Measurements from ENCODE around the gene RPE65. TPM values are rescaled to one million over a fixed set of nuclear protein-coding genes. Genes with fewer than 3 reads are reported as not detected.

Gene RPE65
- total RNA-seq, 1 donor from 2014 or later: not detected

DNA sequence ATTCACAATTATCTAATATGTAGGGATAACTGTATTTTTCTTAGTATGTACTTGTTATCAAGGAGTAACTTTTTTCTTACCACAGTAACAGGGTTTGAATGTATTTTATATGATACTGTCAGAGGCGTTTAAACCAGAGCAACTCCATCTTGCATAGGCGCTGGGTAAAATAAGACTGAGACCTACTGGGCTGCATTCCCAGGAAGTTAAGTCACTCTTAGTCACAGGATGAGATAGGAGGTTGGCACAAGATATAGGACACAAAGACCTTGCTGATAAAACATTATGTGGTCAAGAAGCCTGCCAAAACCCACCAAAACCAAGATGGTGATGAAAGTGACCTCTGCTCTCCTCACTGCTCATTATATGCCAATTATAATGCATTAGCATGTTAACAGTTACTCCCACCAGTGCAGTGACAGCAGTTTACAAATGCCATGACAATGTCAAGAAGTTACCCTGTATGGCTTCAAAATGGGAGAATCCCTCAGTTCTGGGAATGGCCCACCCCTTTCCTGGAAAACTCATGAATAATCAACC lies 64.8 kb downstream of the RPE65 start:
- no peak for DNase-seq (ENCODE audit: low spot score, unreplicated experiment)
- Mint-ChIP-seq H3K9me3 (ENCODE audit: low read depth) (peaks cover 9% of the 10 kb centered on the region), H3K36me3 (ENCODE audit: insufficient read depth) (no peaks in the 10 kb centered on the region), H3K4me3 (ENCODE audit: low read depth) (no peak overlapping the region), H3K4me1 (ENCODE audit: low read depth) (no peaks in the 10 kb centered on the region), H3K27me3 (no peaks in the 10 kb centered on the region), H3K27ac (no peak overlapping the region)
- TF ChIP-seq, protein P1, sequence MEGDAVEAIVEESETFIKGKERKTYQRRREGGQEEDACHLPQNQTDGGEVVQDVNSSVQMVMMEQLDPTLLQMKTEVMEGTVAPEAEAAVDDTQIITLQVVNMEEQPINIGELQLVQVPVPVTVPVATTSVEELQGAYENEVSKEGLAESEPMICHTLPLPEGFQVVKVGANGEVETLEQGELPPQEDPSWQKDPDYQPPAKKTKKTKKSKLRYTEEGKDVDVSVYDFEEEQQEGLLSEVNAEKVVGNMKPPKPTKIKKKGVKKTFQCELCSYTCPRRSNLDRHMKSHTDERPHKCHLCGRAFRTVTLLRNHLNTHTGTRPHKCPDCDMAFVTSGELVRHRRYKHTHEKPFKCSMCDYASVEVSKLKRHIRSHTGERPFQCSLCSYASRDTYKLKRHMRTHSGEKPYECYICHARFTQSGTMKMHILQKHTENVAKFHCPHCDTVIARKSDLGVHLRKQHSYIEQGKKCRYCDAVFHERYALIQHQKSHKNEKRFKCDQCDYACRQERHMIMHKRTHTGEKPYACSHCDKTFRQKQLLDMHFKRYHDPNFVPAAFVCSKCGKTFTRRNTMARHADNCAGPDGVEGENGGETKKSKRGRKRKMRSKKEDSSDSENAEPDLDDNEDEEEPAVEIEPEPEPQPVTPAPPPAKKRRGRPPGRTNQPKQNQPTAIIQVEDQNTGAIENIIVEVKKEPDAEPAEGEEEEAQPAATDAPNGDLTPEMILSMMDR (IDR thresholded peaks at IDR 0.05; ENCODE audit: unreplicated experiment): no peak

DNA sequence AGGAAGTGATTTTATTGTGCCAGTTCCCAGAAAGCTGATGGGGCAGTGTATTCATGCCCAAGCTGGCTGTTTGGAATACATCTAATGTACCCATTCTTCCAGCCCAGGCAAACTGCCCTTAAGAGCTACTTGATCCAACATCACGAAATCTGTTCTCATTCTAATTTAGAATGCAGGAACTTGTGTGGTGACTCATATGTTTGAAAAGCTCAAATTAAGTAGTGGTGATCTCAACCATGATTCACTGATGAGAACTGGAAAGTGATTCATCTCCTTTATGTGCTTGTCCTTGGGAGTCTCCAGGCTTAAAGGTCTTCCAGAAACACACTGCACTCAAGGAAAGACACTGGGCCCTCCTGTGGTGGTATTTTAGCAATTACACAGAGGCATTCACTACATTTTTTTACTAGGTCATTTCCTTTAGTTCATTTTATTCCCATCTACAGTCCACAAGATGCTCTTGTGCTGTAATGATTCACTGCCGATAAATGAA lies 65.4 kb downstream of the RPE65 start:
- no peaks in the 10 kb centered on the region for H3K27me3 Mint-ChIP-seq
- H3K36me3 Mint-ChIP-seq (ENCODE audit: insufficient read depth): no peaks in the 10 kb centered on the region
- H3K27ac Mint-ChIP-seq: no peak overlapping the region
- H3K9me3 Mint-ChIP-seq (ENCODE audit: low read depth): peaks cover 9% of the 10 kb centered on the region
- no peak overlapping the region for H3K4me3 Mint-ChIP-seq (ENCODE audit: low read depth)
- TF ChIP-seq, protein P1 (IDR thresholded peaks at IDR 0.05; ENCODE audit: unreplicated experiment): no peak
- no peak for DNase-seq (ENCODE audit: low spot score, unreplicated experiment)
- no peaks in the 10 kb centered on the region for H3K4me1 Mint-ChIP-seq (ENCODE audit: low read depth)

DNA sequence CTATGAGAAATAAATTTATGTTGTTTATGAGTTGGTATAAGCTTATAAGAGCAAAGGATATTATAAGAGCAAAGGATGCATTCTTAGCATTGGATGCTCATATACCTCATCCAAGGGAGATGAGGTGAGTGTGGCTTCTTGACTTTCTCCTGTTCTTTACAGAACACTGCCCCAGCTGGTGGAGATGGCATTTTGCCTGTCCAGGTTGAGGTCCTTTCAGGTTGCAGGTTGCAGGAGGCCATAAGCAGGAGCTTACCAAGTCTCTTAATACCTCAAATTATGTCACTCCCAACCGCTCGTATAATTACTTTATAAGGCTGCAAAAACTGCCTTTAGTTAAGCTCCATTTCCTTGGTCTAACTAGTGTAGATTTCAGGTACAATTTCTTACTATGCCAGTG lies 66.7 kb downstream of the RPE65 start:
- TF ChIP-seq, protein P1 (IDR thresholded peaks at IDR 0.05; ENCODE audit: unreplicated experiment): no peak
- H3K27me3 Mint-ChIP-seq: no peaks in the 10 kb centered on the region
- no peak overlapping the region for H3K4me3 Mint-ChIP-seq (ENCODE audit: low read depth)
- H3K4me1 Mint-ChIP-seq (ENCODE audit: low read depth): no peaks in the 10 kb centered on the region
- H3K36me3 Mint-ChIP-seq (ENCODE audit: insufficient read depth): no peaks in the 10 kb centered on the region
- H3K9me3 Mint-ChIP-seq (ENCODE audit: low read depth): peaks cover 5% of the 10 kb centered on the region
- no peak overlapping the region for H3K27ac Mint-ChIP-seq
- no peak for DNase-seq (ENCODE audit: low spot score, unreplicated experiment)

DNA sequence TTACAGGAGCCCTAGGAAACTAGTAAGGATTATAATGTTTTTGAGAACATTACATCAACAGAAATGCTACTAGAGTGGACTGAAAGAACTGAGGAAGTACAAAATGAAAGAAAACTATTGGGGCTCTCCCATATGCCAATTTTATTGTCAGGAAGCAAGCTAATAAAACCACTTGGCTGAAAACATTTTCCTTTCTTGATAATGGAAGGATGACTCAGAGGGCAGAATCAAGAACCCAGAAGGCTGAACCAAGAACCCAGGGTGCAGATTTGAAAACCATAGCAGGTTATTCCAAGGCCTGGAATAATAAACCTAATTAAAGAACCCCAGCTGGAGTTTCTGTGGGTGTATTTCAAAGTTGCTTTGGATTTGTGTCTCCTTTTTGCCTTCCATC lies 70.7 kb downstream of the RPE65 start:
- no peaks in the 10 kb centered on the region for H3K27me3 Mint-ChIP-seq
- H3K4me3 Mint-ChIP-seq (ENCODE audit: low read depth): no peak overlapping the region
- H3K9me3 Mint-ChIP-seq (ENCODE audit: low read depth): no peaks in the 10 kb centered on the region
- H3K27ac Mint-ChIP-seq: no peak overlapping the region
- DNase-seq (ENCODE audit: low spot score, unreplicated experiment): no peak
- H3K4me1 Mint-ChIP-seq (ENCODE audit: low read depth): peaks cover 2% of the 10 kb centered on the region
- TF ChIP-seq, protein P1 (IDR thresholded peaks at IDR 0.05; ENCODE audit: unreplicated experiment): no peak
- no peaks in the 10 kb centered on the region for H3K36me3 Mint-ChIP-seq (ENCODE audit: insufficient read depth)

Other genes starting within 250 kb of the RPE65 start
- 123 and 140 TPM in 2 replicates for gene WLS, start 217.4 kb downstream of the RPE65 start, total RNA-seq
- gene DEPDC1, start 47.1 kb upstream of the RPE65 start, total RNA-seq: 10.3 and 12.4 TPM in 2 replicates

All from progenitor cell of endocrine pancreas (in vitro differentiated cells).